HG03460 (cell line): ENCODE results near the gene CCL27.
"Not testable (repeated sequence)": the region's sequence is repeated elsewhere in the genome, so short reads cannot be mapped to it uniquely, and the experiment has no call there.

ENCODE experiments used
- ATAC-seq: cut with Tn5 transposase; IDR thresholded peaks from one replicate; pipeline ENCODE4 v1.9.1; 2021; ENCODE audit not compliant: unreplicated experiment

CCL27 gene

DNA sequence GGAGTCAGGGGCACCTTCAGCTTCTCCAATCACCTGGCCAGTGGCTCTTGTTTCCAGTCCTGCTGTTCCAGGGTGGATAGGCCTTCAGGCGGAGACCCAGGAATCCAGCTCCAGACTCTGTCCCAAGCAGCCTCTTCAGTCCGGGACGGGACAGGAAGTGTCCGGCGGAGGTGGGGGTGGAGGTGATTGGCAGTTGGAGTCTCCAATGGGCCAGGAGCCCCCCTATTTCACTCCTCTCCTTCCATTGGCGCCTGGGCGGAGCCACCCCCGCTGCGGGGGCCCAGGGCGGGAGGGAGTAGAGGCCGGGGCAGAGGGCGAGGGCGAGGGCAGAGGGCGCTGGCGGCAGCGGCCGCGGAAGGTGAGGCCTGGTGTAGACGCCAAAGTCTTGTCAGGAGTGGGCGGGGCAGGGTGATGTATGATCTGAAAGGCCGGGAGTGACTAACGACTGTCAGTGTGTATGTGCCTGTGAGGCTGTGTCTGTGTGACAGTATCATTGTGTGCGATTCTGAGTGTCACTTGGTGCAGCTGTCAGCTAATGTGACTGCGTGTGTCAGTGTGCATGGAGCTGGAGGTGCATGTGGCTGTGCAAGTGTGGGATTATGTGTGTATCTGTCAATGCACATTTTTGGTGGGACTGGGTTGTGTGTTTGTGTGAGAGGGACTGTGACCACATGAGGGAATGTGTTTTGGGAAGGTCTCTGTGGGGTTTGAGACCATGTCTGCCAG is 10.4 kb downstream of the CCL27 start, which contains the start of gene IL11RA:
IL11RA (plus strand) TSS at position 310 of the 726 bp plus-strand sequence. CDS start 3,033 bp downstream, outside the sequence.
- ATAC-seq: no peak

GRCh38 chr9:34651321-34651720 is 11.1 kb downstream of the CCL27 start:
- no peak for ATAC-seq

DNA sequence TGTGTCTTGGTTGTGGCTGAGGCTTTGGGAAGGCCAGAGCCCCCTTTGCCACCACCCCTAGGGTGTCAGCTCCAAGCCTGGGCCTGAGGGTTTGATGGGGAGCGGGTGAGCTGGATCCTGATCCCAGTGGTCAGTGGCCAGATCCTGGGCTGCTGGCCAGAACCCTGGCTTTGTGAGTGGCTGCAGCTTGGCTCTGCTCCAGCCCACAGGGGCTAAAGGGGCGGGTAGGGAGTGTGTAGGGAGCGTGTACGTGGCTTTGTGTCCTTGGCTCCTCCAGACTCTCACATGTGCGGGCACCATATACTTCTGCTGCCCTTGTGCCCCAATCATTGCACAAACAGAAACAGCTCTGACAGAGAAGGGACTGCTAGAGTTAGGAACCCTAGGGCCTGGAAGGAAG is 11.6 kb downstream of the CCL27 start:
- ATAC-seq: no peak

GRCh38 chr9:34648673-34649072 is 13.8 kb downstream of the CCL27 start:
- no peak for ATAC-seq

GRCh38 chr9:34647651-34648050 is 14.8 kb downstream of the CCL27 start:
- no peak for ATAC-seq

DNA sequence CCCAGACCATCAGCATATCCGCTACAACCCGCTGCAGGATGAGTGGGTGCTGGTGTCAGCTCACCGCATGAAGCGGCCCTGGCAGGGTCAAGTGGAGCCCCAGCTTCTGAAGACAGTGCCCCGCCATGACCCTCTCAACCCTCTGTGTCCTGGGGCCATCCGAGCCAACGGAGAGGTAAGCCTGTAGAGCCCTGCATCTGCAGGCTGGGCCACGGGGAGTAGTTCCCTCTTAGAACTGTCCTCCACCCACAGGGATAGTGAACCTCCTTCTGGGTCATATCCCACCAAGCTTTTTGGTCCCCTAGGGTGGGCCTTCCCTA is 15.4 kb downstream of the CCL27 start:
- peak; percentile 17 for ATAC-seq

DNA sequence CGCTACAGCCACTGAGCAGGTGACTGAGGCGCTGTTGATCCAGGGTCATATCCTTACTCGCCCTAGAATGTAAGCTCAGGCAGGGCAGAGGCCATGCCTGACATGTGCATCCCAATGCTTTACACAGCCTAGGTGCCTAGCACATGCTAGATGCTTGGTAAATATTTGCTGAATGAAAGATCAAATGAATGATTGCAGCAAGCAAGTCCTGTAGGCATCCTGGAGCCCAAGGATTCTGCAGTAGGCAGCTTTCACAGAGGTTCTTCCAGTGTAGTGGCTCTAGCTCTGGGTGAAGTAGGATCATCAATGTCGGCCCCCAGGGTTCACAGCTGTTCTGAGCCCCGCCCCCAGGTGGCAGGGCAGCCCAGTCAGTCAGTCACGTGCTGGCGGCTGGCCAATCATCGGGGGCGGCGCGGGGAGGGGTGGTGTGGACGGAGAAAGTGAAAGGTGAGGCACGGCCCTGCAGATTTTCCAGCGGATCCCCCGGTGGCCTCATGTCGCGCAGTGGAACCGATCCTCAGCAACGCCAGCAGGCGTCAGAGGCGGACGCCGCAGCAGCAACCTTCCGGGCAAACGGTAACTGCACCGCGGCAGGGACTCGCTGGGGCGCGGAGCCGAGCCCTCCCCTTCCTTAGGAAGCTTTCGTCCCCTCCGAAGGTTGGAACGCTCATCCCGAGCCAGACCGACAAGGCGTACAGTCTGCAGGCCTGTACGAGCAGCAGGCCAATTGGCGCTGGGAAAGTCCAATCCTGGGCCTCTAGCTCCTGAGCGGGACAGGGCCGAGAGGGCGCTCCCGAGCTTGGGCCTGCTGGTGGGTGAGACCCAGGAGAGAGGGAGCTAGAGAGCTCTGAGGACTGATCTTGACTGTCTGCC is 16.0 kb downstream of the CCL27 start, which contains the start of gene GALT:
GALT (plus strand) TSS at position 465 of the 873 bp plus-strand sequence; CDS start at position 495, 30 bp downstream.
- ATAC-seq: peak; percentile 84

GRCh38 chr9:34644766-34645314 is 17.6 kb downstream of the CCL27 start:
- no peak for ATAC-seq

DNA sequence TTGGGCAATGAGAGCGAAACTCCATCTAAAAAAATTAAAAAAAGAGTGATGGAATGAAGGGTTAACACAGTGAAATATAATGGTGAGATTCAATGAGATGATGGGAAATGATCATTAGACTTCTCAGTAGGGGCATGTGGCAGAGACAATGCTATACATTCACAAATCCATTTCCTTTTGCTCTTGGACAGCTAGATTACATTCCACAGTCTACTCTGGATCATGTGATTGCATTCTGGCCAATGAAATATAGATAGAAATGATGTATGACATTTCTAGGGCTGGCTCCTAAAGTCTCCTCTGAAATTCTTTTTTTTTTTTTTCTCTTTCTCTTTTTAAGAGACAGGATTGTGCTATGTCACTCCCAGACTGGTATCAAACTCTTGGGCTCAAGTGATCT is 19.8 kb downstream of the CCL27 start:
- ATAC-seq: no peak

DNA sequence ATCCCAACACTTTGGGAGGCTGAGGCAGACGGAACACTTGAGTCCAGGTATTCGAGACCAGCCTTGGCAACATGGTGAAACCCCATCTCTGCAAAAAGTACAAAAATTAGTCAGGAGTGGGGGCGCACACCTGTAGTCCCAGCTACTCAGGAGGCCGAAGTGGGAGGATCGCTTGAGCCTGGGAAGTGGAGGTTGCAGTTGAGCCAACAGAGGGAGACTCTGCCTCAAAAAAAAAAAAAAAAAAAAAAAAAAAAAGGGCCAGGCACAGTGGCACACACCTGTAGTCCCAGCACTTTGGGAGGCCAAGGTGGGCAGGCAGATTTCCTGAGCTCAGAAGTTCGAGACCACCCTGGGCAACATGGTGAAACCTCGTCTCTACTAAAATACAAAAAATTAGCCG is 23.1 kb downstream of the CCL27 start:
- not testable (repeated sequence) for ATAC-seq

GRCh38 chr9:34638138-34638445 is 24.4 kb downstream of the CCL27 start:
- ATAC-seq: no peak

DNA sequence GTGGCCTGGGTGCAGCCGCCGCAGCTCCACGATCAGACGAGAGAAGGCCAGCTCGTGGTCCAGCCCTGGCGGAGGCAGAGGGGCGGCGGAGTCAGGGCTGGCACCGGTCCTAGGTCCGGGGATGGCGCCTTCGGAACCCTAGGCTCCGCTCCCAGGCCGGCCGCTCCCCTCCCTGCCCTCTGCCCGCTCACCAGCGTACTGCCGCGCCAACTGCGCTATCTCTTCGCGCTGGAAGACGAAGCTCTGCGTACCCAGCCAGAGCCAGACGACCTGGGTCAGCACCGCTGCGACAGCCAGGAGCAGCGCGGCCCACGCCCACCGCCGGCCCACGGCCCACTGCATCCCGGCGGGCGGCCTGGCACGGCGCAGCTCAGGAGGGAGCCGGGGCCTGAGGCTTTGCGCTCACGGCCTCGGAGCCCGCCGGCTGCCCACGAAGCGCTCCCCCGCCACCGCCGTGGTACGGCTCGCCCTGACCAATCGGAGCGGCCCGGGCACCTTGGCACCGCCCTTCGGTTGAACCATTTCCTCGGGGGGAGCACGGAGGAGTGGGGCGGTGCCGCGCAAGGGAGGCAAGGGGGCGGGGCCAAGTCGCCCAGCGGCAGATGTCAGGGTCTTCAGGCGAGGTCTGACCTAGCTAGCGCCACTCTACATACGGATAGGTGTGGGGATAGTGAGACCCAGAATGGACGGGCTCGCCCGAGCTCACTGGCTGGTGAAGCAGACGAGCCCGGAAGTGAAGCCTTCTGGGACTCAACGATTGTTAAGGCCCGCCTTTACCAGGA is 24.9 kb downstream of the CCL27 start, which contains the start of gene SIGMAR1:
SIGMAR1 (minus strand) TSS at position 432 of the 782 bp plus-strand sequence; CDS start at position 342, 90 bp downstream.
- peak; percentile 88 for ATAC-seq

DNA sequence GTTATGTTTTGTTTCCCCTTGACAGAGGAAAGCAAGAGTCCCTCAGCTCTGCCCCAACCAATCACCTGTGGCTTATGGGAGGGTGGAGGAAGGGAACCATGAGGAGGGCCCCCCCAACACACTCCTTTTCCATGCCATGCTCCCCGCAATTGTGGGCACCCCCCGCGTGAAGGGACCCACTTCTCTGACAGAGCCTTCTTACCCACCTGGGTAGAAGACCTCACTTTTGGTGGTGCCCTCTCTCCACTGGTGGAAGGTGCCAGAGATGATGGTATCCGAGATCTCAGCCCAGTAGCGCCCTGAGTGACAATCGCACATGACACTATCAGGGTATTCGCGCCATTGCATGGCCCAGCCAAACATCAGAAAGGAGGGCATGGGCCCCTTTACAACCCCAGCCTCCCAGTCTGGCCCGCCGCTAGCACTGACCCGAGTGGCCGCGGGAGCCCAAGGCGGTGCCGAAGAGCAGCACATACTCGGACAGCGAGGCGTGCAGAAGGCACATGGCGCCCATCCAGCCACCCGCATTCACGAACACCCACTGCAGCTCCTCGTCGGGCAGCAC is 25.6 kb downstream of the CCL27 start:
- ATAC-seq: no peak

DNA sequence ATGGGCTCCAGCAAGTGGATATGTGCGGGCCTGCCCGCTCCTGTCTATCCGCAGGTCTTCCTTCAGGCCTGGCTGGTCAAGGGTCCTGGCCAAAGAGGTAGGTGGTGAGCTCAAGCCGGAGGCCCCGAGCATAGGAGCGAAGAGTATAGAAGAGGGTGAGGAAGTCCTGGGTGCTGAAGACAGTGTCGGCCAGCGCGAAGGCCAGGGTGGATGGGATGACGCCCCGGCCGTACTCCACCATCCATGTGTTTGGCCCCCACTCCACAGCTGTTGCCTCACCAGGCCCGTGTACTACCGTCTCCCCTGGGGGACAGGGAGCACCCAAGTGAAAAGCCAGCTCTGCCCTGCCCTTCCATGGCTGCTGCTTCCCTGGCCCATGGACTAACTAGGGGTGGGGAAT is 26.9 kb downstream of the CCL27 start:
- no peak for ATAC-seq

DNA sequence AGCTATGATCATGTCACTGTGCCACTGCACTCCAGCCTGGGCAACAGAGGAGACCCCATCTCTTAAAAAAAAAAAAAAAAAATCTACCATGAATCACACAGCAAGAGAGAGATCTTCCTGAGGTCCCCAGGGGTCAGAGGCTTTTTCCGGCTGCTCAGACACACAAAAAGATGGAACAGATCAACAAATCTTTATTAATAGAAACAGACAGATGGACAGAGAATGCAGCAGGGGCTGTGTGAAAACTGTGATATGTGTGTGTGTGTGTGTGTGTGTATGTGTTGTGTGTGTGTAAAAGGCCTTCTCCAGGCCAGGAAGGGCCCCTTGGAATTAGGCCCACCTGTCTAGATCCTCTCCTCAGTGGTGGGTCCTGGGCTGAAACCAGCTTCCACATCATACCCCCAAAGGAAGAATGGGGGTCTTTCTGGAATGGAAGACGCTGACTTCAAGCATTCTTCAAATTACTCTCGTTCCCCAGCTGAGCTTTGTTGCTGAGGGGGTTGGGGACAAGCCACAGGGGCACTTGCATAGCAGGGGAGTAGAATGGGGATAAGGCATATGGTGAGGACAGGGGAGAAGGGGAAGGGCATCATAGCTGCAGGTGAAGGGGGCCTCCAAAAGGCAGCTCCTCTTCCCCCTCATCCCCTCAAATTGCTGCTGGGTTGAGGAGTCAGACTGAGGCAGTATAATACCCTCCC is 27.8 kb downstream of the CCL27 start:
- ATAC-seq: no peak

GRCh38 chr9:34633851-34634550 is 28.5 kb downstream of the CCL27 start:
- ATAC-seq: no peak

- no peak for ATAC-seq
These were observed 29.3 kb downstream of the CCL27 start for GRCh38 chr9:34633166-34633565.

GRCh38 chr9:34630402-34631154 is 31.9 kb downstream of the CCL27 start:
- ATAC-seq: no peak

- no peak for ATAC-seq
These were observed 33.0 kb downstream of the CCL27 start for GRCh38 chr9:34629491-34629808.
